ENCODE results near the gene PBX1. TPM values are rescaled to one million over a fixed set of nuclear protein-coding genes. Genes with fewer than 3 reads are reported as not detected.

The PBX1 gene
- total RNA-seq, 1 donor from 2014 or later = not detected

GRCh38 chr1:164695956-164696665, 137.1 kb downstream of the PBX1 start:
- intact Hi-C loops (cut with micrococcal nuclease) = no loop called here

- intact Hi-C loops (cut with micrococcal nuclease) = no loop called here
Measured at GRCh38 chr1:164699815-164700491, 141.0 kb downstream of the PBX1 start.

- intact Hi-C loops (cut with micrococcal nuclease) = no loop called here
Measured at GRCh38 chr1:164700683-164701082, 141.7 kb downstream of the PBX1 start.

- intact Hi-C loops (cut with micrococcal nuclease) = no loop called here
Measured at GRCh38 chr1:164701189-164701761, 142.3 kb downstream of the PBX1 start.

- intact Hi-C loops (cut with micrococcal nuclease) = no loop called here
Measured at GRCh38 chr1:164702216-164702615, 143.2 kb downstream of the PBX1 start.

GRCh38 chr1:164702664-164703063, 143.7 kb downstream of the PBX1 start:
- intact Hi-C loops (cut with micrococcal nuclease) = no loop called here

GRCh38 chr1:164703463-164703862, 144.5 kb downstream of the PBX1 start:
- intact Hi-C loops (cut with micrococcal nuclease) = no loop called here

- intact Hi-C loops (cut with micrococcal nuclease) = no loop called here
Measured at GRCh38 chr1:164703960-164704411, 145.0 kb downstream of the PBX1 start.

GRCh38 chr1:164704954-164705353, 146.0 kb downstream of the PBX1 start:
- intact Hi-C loops (cut with micrococcal nuclease) = no loop called here

- intact Hi-C loops (cut with micrococcal nuclease) = no loop called here
Measured at GRCh38 chr1:164706606-164706987, 147.6 kb downstream of the PBX1 start.

- intact Hi-C loops (cut with micrococcal nuclease) = no loop called here
Measured at GRCh38 chr1:164707868-164708331, 148.9 kb downstream of the PBX1 start.

GRCh38 chr1:164708596-164708995, 149.6 kb downstream of the PBX1 start:
- intact Hi-C loops (cut with micrococcal nuclease) = no loop called here

GRCh38 chr1:164709126-164709525, 150.1 kb downstream of the PBX1 start:
- intact Hi-C loops (cut with micrococcal nuclease) = no loop called here

- intact Hi-C loops (cut with micrococcal nuclease) = no loop called here
Measured at GRCh38 chr1:164709541-164710278, 150.7 kb downstream of the PBX1 start.

GRCh38 chr1:164712131-164713036, 153.4 kb downstream of the PBX1 start:
- intact Hi-C loops (cut with micrococcal nuclease) = no loop called here

GRCh38 chr1:164713456-164714207, 154.6 kb downstream of the PBX1 start:
- intact Hi-C loops (cut with micrococcal nuclease) = no loop called here

- intact Hi-C loops (cut with micrococcal nuclease) = no loop called here
Measured at GRCh38 chr1:164716992-164717703, 158.2 kb downstream of the PBX1 start.

- intact Hi-C loops (cut with micrococcal nuclease) = no loop called here
Measured at GRCh38 chr1:164718821-164719220, 159.8 kb downstream of the PBX1 start.
